Activated T-cell treated with anti-CD3 and anti-CD28 coated beads for 24 hours (primary cell): ENCODE measurements around the gene MACROD2.

ENCODE experiments used
- DNase-seq: peaks from one replicate; pipeline ENCODE4 v3.0.0-alpha.2; 2020; ENCODE audit warnings: low read depth

Gene MACROD2

DNA sequence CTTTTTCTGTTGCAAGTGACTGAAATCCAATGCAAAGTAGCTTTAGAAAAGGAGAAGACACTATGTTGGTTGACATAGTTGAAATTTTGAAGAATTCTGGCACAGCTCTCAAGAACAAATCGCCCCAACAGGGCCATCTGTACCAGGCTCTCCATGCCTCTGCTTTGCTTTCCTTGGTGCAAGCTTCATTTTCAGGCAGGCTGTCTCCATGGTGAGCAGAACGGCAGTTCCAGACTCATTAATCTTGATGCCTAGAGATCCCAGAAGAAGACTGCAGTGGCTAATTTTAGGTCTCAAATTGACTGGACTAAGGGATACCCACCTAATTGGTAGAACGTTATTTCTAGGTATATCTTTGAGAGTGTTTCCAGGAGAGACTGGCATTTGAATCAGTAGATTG lies 1292.8 kb downstream of the MACROD2 start:
- DNase-seq = no peak

DNA sequence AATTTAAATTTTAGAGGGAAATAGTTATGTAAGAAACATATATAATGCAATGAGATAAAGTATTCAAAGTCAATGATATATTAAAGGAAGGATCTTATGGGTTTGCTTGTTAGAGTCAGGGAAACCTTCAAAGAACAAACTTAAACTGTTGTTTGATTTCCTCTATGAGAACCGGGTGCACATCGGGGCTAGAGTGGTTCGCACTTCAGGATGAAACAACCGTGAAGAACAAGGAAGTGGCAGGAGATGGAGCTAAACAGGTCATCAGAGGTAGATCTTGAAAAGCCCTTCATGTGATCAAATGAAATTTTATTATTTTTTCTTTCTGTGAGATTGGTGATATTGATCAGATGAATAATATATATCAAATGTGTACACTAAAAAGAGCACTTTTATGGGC lies 1294.0 kb downstream of the MACROD2 start:
- no peak for DNase-seq

DNA sequence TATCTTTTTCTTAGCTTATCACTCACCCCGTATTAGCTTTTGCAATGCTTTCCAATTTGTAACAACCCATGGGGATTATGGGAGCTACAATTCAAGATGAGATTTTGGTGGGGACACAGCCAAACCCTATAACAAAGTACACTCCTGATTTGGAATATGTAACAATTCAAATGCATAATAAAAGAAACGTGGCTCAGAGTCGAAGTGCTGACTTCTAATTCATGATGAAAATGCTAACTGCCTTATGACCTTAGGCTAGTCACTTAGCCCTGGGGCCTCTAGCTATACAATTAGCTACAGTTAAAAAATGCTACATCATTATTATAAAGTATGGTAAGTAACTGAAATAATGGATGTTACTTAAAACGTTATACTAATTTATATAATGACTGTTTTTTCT lies 1297.1 kb downstream of the MACROD2 start:
- no peak for DNase-seq

DNA sequence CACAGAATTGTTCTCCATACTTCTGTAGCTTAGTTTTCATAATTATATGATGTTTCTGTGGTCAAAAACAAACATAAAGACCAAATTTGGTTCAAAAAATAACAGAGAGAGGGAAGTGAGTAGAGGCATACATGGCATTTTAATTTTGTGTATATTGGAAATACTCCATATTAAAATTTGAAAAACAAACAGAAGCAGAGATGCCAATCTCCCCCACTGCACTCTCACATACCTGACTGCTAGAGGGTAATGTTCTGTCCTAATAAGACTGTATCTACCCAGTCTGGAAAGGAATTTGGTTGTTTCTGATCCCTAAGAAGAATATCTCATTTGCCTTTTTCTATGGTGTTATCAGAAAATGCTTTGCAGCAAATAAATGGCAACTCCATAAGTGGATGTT lies 1301.1 kb downstream of the MACROD2 start:
- no peak for DNase-seq

DNA sequence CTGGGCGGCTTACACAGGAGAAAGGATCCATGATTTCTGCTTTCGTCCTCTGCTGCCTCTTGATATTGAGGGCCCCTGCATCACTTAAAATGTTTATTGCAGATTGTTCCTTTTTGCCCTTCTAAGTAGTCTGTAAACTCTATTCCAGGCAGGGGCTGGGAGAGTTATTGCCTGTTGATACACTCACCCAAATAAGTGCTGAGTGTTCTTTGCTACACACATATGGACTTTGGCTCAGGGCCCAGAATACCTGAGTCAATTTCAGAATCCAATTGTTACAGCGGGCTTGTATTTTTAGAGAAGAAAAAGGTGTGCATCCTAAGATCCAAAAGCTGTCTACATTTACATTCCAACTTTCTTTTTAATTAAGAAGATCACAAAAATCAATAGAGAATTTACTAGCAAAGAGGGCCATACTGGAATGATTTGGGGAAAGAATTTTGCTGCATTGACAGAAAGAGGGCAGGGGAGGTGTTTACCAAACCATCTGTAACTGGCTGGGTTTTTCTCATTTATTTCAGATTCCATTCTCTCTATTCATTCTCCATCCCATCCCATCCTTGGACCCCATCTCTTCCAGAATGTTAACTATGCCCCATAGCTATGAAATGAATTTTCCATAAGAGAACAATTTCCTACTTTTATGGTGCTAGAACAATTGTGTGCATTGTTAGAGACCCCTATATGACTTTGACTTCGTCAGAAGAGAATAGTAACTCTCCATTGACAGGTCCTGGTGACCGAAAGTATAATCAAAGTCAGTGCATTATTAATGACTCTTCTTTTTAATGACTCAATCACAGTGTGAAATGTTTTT lies 1302.0 kb downstream of the MACROD2 start:
- no peak for DNase-seq

DNA sequence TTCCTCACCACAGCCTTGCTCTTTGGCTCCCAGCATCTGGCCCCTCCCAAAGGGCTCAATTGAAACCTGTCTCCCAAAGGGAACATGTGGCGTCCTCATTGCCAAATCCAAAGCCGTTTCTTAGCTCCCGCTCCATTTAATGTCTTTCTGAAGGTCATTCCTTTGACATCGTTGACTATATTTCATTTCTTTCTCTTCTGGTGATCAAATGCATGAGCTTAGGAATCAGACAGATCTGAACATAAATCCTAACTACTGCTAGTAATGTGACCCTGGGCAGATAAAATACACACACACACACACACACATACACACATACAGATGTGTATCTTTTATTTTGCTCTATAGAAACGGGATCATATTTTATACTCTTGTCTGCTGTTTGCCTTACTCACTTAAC lies 1306.8 kb downstream of the MACROD2 start:
- no peak for DNase-seq

DNA sequence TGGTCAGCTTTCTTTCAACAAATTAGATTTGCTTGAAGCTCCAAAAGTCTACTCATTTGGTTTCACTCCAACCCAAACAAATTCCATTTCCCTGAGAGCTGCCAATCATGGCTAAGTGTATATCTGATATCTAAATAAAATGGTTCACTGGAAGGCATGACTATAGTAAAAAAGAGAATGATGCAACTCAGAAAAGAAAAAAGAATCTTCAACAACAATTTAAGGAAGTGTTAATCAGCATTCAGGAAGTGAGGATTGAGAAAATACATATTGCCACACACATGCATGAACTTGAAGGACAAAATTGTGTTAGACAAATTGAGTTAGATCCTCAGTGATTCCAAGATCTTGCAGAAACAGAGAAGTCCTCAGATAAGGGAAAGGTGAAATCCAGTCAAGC lies 1315.0 kb downstream of the MACROD2 start:
- no peak for DNase-seq

GRCh38 chr20:15316556-15316955 lies 1321.2 kb downstream of the MACROD2 start:
- no peak for DNase-seq

DNA sequence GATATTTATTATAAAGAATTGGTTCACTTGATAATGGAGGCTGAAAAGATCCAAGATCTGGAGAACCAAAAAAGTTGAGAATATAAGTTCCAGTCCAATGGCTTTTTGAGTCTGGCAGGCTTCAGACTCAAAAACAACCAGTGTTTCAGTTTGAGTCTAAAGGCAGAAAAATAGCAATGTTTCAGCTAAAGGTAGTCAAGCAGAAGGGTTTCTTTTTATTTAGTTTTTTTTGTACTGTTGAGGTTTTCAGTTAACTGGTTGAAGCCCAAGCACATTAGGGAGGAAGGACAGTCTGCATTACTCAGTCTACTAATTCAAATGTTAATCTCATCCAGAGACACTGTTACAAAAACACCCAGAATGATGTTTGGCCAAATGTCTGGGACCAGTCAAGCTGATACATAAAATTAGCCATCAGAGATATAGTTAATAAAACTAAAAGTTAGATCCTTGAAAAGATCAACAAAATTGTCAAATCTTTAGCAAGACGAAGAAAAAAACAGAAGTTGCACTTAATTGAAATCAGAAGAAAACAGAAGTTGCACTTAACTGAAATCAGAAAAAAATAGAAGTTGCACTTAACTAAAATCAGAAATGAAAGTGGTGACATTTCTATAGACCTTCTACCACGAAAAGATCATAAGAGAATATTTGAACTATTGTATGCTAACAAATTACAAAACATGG lies 1322.4 kb downstream of the MACROD2 start:
- no peak for DNase-seq

DNA sequence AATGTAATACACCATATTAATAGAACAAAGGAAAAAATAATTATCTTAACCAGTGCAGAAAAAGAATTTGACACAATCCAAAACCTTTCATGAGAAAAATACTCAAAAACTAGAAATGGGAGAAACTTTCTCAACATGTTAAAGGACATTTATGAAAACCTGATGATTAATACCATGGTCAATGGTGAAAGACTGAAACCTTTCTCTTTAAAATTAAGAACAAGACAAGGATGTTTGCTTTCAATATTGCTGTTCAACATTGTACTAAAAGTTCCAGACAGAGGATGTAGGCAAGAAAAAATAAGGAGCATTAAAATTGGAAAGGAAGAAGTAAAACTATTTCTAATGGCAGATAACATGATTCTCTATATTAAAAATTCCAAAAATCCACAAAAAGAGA lies 1323.4 kb downstream of the MACROD2 start:
- DNase-seq = no peak

DNA sequence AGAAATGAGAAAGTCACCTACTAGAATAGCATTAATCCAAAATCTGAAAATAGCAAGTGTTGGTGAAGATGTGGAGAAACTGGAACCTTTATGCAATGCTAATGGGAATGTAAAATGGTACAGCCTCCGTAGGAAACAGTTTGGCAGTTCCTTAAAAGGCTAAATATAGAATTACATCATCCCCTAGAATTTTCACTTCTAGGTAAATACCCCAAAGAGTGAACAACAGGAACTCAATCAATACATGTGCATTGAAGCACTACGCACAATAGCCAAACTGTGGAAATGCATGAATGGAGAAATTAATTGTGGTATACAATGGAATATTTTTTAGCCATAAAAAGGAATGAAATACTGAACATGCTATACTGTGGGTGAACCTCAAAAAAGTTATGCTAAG lies 1324.1 kb downstream of the MACROD2 start:
- DNase-seq = no peak

DNA sequence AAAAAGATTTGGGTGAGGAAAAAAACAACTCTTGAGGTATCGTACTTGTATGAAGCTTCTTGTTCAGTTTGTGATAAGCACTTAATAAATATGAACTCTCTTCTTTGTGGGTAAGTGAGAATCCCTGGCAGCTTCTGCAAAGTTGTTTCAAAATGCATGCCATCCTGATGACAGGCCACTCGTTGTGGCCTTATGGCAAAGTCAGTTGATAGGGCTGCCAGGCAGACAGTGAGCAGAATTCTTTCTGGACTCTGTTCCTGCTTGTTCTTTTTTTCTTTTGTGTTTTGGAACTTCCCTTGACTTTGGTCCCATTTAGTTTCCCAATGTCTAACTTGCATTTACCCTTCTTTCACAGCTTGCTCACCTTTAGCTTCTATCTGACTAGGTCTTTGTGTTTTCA lies 1325.6 kb downstream of the MACROD2 start:
- no peak for DNase-seq

GRCh38 chr20:15327123-15327522 lies 1331.8 kb downstream of the MACROD2 start:
- DNase-seq = no peak

- no peak for DNase-seq
Measured at GRCh38 chr20:15328084-15328483, 1332.8 kb downstream of the MACROD2 start.

- no peak for DNase-seq
Measured at GRCh38 chr20:15332711-15333160, 1337.4 kb downstream of the MACROD2 start.

- DNase-seq = no peak
Measured at GRCh38 chr20:15333170-15333569, 1337.9 kb downstream of the MACROD2 start.

DNA sequence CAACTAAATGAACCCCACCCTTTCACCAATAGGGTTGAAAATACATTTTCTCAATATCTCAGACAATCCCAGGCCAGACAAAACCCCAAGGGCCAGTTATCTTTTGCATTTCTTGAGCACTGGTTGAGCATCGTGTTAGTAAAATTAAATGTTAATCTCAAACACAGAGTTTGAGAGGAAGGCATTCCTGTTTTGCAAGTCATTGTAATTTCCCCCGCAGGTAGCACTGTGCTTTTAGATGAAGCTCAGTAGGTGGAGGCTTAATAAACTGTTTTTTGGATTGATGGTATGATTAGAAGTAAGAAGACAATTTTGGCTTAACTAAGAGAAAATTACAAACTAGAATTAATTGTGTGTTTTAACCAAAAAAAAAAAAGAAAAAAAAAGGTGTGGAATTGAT lies 1340.7 kb downstream of the MACROD2 start:
- DNase-seq = no peak

DNA sequence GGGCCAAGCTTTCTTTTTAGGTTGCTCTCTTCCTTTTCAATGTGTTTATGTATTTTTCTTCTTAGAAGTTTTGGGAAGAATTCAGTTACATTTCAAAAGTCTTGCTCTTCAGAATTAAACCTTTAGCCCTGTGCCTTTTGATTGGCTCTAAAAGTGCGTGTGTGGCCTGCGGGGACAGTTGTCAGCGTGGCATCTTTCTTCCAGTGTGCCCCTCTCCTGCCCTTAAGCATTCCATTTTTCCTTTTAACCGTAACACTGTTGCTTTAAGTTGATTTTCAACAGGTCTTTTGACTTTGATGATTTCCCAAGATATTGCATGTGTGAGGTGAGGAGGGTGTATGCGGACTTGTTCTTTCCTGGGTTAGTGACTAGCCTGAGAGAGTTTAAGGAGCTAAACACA lies 1341.2 kb downstream of the MACROD2 start:
- no peak for DNase-seq

DNA sequence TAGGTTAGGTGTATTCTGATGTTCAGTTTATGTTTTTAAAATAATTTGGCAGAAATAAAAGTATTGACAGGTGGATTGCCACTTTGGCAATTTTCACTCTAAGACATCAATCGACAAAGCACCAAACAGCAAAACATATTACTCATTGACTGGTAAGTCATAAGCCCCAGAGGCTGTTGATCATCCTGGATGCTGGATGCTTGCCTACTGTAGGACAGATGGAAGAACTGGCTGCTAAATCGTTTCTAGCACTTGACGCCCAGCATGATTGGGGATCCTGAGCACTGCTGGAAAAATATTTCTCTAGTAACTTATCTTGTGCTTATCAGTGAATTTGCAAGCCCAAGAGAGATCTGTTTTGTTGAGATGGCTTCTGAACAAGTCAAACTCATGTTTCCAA lies 1343.9 kb downstream of the MACROD2 start:
- no peak for DNase-seq

DNA sequence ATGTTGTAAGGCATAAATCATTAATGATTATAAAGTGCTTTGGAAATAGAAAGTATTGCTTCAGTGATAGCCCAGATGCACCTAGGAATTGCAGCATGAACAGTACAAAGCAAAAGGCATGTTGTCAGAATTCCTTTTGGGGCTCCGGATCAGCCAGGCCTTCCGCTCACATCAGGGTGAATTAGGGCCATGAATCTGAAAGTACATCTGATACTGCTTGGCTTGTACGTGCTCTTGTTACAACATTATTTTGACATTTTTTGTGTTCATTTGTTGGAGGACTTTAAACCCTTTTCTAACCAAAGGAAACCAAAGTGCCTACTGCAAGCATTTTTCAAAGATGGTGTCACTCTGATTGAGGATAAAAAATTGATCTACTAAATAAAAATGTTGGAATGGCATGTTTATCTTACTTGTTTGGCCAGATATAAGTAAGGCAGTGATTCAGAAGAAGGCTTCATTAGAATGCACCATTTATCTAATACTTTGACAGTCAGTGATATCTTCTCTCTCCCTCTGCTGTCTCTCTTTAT lies 1347.7 kb downstream of the MACROD2 start:
- DNase-seq = no peak

DNA sequence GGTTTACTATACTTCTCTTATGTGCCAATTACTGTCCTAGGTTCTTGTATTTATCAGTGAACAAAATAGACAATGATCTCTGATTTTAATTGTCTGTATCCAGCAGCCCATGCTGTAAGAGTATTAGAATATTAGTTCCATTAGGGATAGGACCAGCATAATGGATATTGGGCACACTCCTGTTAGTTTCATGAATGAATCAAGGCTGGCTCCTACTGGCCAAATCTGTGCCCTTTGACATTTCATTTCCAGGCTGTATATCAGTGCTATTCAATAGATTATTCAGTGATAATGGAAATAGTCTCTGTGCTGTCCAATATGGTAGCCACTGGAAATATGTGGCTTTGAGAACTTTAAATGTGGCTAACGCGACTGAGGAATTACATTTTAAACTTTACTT lies 1350.0 kb downstream of the MACROD2 start:
- no peak for DNase-seq

- DNase-seq = no peak
Measured at GRCh38 chr20:15346657-15347280, 1351.5 kb downstream of the MACROD2 start.

GRCh38 chr20:15359056-15359455 lies 1363.7 kb downstream of the MACROD2 start:
- no peak for DNase-seq
